A673 (cell line): ENCODE measurements around the gene PKNOX2. TPM values are rescaled to one million over a fixed set of nuclear protein-coding genes. Genes with fewer than 3 reads are reported as not detected.

Experiments used
- BruUV-seq: library from RNA; stranded (reverse); fragments of 400-500 nt; replicated peaks from 2 replicates; lab custom pipeline; 2021; lab: Mats Ljungman, UMichigan
- CTCF ChIA-PET: fragments of 300-600 bp; sonication (Branson Sonifier 250); formaldehyde crosslinking; loops from one replicate; lab custom pipeline; 2022; ENCODE audit warnings: antibody characterized with exemption; lab: Charles Lee
- POLR2A ChIA-PET: fragments of 300-600 bp; sonication (Branson Sonifier 250); formaldehyde crosslinking; loops from one replicate; lab custom pipeline; 2022; ENCODE audit warnings: antibody characterized with exemption; ENCODE audit not compliant: low non-redundant PET; lab: Charles Lee
- DNase-seq: peaks from one replicate; pipeline ENCODE4 v3.0.0-alpha.2; 2015; ENCODE audit warnings: low spot score
- H3K27ac ChIP-seq: fragments of 200-600 bp; sonication (generic); 2 replicates; pipeline ENCODE4 v1.5.1; 2016; ENCODE audit warnings: mixed run types, low read depth, mild to moderate bottlenecking, mixed read lengths, antibody characterized with exemption, low read length; ENCODE audit not compliant: poor library complexity, severe bottlenecking
- H3K27me3 ChIP-seq: fragments of 200-600 bp; sonication (generic); replicated peaks from 2 replicates; pipeline ENCODE4 v1.6.1; 2017; ENCODE audit warnings: mixed run types, low read depth, mild to moderate bottlenecking, mixed read lengths, antibody characterized with exemption, low read length; ENCODE audit not compliant: insufficient read depth, poor library complexity
- H3K36me3 ChIP-seq: fragments of 200-600 bp; sonication (generic); 2 replicates; pipeline ENCODE4 v1.6.1; 2016; ENCODE audit warnings: mixed run types, mild to moderate bottlenecking, mixed read lengths, antibody characterized with exemption, low read length; ENCODE audit not compliant: insufficient read depth, poor library complexity, severe bottlenecking
- H3K4me1 ChIP-seq: fragments of 200-600 bp; sonication (generic); 2 replicates; pipeline ENCODE4 v1.6.1; 2017; ENCODE audit warnings: mixed run types, mild to moderate bottlenecking, mixed read lengths, antibody characterized with exemption, low read length; ENCODE audit not compliant: insufficient read depth, poor library complexity, severe bottlenecking
- H3K4me3 ChIP-seq: fragments of 200-600 bp; sonication (generic); 2 replicates; pipeline ENCODE4 v1.5.1; 2016; ENCODE audit warnings: low read depth, mixed run types, mild to moderate bottlenecking, mixed read lengths, low read length; ENCODE audit not compliant: poor library complexity, severe bottlenecking
- H3K9me3 ChIP-seq: fragments of 200-600 bp; sonication (generic); 2 replicates; pipeline ENCODE4 v1.6.1; 2016; ENCODE audit warnings: mixed run types, low read depth, mild to moderate bottlenecking, mixed read lengths, antibody characterized with exemption, low read length; ENCODE audit not compliant: poor library complexity, severe bottlenecking
- EZH2 ChIP-seq: fragments of 200-600 bp; sonication (generic); IDR thresholded peaks from 2 replicates; pipeline ENCODE4 v1.6.1; 2017; ENCODE audit warnings: borderline replicate concordance, low read depth, mild to moderate bottlenecking, mixed read lengths, antibody characterized with exemption, low read length; ENCODE audit not compliant: poor library complexity, severe bottlenecking
- intact Hi-C: fragments of 100-400 bp; cut with micrococcal nuclease; formaldehyde crosslinking; loops from one replicate; pipeline ENCODE4 v1.10.0; 2022; ENCODE audit not compliant: unreplicated experiment
- total RNA-seq: library from RNA; stranded (reverse); gene quantifications from 2 replicates; pipeline ENCODE4 v1.2.3, GENCODE V29; 2021
- TF ChIP-seq, protein P1 (sequence below): fragments of 300-800, 200-600 bp; sonication (generic); conservative IDR thresholded peaks from 2 replicates; pipeline ENCODE4 v1.5.1; 2017; ENCODE audit warnings: low read depth, mild to moderate bottlenecking, antibody characterized with exemption, low read length, moderate library complexity, mixed read lengths

The PKNOX2 gene
- total RNA-seq, 1 experiment from 2014 or later, result 1.1 TPM

DNA sequence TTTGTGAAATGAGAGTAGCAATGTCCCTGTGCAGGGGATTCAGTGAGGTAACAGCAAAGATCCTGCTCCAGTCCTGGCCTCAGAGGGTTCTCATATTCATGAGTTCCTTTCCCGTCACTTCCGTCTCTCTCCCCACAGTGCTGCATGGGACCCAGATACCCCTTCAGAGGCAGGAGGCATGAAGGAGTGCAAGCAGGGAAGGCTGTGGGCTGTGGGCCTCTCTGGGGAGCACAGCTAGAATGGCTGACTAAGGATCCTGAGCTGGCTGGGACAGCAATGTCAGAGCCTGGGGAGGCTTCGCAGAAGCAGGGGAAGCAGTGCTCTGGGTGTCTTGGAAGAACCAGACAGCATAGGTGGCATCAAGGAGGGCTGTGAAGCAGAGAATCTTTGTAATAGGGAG lies 13.0 kb downstream of the PKNOX2 start:
- ChIA-PET CTCF (no interaction called here), POLR2A (no interaction called here)
- Histone ChIP-seq H3K27ac (no peak overlapping the region), H3K36me3 (no peaks in the 10 kb centered on the region), H3K9me3 (no peaks in the 10 kb centered on the region), H3K4me3 (no peak overlapping the region), H3K4me1 (peaks cover 14% of the 10 kb centered on the region), H3K27me3 (no peaks in the 10 kb centered on the region)
- no peak for DNase-seq
- intact Hi-C loops, result no loop called here
- TF ChIP-seq, protein P1, sequence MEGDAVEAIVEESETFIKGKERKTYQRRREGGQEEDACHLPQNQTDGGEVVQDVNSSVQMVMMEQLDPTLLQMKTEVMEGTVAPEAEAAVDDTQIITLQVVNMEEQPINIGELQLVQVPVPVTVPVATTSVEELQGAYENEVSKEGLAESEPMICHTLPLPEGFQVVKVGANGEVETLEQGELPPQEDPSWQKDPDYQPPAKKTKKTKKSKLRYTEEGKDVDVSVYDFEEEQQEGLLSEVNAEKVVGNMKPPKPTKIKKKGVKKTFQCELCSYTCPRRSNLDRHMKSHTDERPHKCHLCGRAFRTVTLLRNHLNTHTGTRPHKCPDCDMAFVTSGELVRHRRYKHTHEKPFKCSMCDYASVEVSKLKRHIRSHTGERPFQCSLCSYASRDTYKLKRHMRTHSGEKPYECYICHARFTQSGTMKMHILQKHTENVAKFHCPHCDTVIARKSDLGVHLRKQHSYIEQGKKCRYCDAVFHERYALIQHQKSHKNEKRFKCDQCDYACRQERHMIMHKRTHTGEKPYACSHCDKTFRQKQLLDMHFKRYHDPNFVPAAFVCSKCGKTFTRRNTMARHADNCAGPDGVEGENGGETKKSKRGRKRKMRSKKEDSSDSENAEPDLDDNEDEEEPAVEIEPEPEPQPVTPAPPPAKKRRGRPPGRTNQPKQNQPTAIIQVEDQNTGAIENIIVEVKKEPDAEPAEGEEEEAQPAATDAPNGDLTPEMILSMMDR, result no peak
- no peak for TF ChIP-seq EZH2
- no TSS peak for BruUV-seq

DNA sequence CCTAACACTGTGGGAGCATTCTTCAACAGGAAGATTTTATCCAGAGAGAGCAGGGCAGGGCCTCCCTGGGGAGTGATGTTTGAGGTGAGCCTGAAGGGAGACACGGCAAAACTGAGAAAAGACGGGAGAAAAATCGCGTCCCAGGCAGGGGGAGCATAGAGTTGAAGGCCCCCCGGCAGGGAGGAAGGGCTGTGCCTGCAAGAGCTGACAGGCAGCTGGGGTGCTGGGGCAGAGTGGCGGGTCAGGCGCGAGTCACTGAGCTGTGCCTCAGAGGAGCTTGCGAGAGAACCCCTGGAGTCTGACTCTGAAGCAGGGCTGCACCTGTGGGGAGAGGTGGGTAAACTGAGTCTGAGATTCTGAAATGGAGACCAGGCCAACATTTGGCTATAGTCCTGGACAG lies 14.8 kb downstream of the PKNOX2 start:
- Histone ChIP-seq H3K36me3 (no peaks in the 10 kb centered on the region), H3K27me3 (no peaks in the 10 kb centered on the region), H3K27ac (no peak overlapping the region), H3K4me1 (peaks cover 14% of the 10 kb centered on the region), H3K9me3 (no peaks in the 10 kb centered on the region), H3K4me3 (no peak overlapping the region)
- intact Hi-C loops, result no loop called here
- ChIA-PET CTCF (no interaction called here), POLR2A (no interaction called here)
- BruUV-seq, result no TSS peak
- TF ChIP-seq EZH2, result no peak
- TF ChIP-seq, protein P1, result no peak
- no peak for DNase-seq

GRCh38 chr11:125179895-125180294 lies 15.3 kb downstream of the PKNOX2 start:
- BruUV-seq, result no TSS peak
- Histone ChIP-seq H3K27me3 (peaks cover 5% of the 10 kb centered on the region), H3K9me3 (no peaks in the 10 kb centered on the region), H3K4me3 (no peak overlapping the region), H3K4me1 (peaks cover 14% of the 10 kb centered on the region), H3K27ac (no peak overlapping the region), H3K36me3 (no peaks in the 10 kb centered on the region)
- ChIA-PET POLR2A (no interaction called here), CTCF (interaction anchor here (1.2 kb wide), 1 partner anchor 166 kb away, joined by 5 read pairs; no protein-coding TSS in a partner anchor)
- no peak for DNase-seq
- TF ChIP-seq, protein P1, result no peak
- TF ChIP-seq EZH2, result no peak
- intact Hi-C loops, result no loop called here
